NCI-H526 (cell line): ENCODE measurements around the gene LSM14B.

Experiments used
- DNase-seq, 2 experiments: peaks; one replicate each; lab custom pipeline; 2025; lab: John Stamatoyannopoulos, UW

The LSM14B gene

DNA sequence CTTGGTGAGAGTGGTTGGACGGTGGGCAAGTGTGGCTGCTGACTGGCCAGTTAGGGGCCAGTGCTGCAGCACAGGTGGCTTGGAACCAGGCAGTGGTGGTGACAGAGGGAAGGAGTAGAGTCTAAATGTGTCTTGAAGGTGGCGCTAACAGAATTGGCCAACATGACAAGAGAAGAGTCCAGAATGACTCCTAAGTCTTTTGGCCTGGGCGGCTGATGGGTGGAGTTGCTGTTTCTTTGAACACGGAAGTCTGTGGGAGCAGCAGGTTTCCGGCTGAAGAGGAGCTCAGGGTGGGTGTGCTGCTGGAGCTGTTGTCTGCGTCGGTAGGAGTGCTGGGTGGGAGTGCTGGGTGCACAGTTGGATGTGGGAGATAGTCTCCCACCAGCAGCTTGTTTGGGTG, 10.1 kb downstream of the LSM14B start:
- no peak for DNase-seq

DNA sequence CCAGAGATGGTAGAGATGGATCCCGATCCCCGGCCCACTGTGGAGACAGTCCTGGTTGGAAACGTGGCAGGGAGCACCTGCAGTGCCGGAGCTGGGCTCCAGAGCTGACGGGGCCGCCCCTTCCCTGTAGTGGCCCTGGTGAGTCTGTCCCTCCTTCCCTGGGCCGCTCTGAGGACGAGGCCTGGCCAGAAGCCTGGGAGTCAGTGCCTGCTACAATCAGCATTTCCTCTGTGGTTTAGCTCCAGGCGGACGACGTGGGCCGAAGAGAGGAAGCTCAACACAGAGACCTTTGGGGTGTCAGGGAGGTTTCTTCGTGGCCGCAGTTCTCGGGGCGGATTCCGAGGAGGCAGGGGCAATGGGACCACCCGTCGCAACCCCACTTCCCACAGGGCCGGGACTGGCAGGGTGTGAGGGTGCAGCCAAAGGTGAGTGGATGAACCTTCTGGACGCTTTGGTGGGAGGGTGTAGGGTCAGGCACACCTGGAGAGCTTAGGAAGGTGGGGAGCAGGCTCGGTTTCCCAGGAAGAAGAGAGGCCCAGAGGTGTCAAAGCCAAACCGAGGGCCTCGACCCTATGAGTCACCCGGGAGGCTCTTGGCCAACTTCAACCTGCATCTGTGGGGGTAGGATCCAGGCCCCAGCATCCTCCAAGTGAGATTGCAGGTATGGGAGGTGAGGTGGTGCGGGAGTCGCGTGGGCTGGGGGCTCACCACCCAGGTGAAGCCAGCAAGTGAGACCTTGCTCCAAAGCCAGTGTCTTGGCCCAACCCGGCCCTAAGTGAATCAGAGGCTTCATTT, 11.0 kb downstream of the LSM14B start:
- DNase-seq: no peak

DNA sequence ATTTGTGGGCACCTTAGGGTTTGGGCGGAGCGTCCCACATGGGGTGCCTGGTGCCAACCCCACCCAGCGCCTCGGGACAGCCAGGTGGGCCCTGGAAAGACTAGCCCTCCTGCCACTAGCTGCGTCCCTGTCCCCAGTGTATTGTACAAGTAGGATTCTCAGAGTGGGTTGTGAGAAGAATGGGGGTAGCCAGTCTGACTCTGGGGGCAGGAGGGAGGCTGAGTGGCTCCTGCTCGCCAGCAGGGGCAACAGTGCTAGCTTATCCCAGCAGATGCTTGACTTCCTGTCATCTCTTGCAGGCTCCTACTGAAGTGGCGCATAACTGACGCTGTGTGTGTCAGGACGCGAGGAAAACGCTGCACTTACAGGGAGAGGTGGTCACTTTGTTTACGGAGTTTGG, 11.6 kb downstream of the LSM14B start:
- DNase-seq: no peak

DNA sequence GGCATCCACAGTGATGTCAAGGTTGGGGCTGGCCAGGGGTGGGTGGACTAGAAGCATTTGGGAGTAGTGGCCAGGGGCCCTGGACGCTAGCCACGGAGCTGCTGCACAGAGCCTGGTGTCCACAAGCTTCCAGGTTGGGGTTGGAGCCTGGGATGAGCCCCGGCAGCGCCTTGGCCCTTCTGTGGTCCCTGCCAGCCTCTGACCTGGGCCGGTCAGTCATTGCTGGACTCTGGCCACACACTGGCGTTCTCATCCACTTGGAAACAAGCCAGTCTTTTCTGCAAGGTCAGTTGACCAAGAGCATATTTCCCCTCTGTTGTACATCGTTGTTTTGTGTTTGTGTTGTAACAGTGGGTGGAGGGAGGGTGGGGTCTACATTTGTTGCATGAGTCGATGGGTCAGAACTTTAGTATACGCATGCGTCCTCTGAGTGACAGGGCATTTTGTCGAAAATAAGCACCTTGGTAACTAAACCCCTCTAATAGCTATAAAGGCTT, 12.5 kb downstream of the LSM14B start:
- no peak for DNase-seq

DNA sequence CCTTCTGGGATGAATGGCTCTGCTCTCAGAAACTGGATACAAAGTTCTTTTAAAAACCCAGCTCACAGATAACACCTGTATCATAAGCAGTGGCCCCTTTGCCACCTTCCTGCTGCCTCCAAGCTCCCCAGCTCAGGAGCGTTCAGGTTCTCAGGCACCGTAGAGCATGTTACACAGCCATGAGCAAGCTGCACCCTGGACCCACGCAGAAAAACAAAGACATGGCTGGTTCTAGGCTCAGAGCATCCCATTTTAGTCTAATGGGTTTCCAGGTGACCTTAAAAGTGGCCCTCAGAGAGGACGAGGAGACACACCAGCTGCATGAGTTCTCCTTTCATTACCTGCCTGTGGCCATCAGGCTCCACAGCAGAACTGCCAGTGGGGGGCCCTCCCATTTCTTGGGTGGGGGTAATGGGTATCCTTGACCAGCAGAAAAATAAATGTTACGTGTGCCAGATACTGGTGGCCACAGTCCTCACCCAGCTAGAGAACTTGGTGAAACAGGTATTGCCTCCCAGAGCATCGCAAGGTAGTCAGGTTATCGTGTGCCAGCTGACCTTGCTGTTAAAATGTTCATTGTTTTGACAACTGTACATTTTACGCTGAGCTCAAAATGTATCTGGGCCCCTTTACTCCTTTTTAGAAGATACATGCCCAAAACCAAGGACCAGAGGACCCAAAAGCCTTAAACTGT, 13.4 kb downstream of the LSM14B start:
- no peak for DNase-seq

GRCh38 chr20:62136283-62137091, 14.2 kb downstream of the LSM14B start:
- DNase-seq: peak; percentile 17 to 82

DNA sequence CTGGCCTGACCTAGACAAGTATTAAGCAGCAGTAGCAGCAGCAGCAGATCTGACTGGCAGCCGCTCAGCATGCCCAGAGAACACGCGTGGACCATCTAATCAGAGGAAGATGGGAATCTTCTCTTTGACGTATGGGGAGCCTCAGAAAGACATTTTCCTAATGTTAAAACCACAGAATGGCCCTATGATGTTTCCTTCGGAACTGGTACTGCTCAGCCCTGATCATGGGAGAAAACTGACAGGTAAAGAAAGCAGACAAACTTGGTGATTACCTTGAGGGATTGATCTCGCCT, 14.8 kb downstream of the LSM14B start:
- no peak for DNase-seq

- no peak for DNase-seq
These were observed 15.4 kb downstream of the LSM14B start for GRCh38 chr20:62137478-62138203.

GRCh38 chr20:62138204-62138543, 15.9 kb downstream of the LSM14B start:
- no peak for DNase-seq

- DNase-seq: no peak
These were observed 16.6 kb downstream of the LSM14B start for GRCh38 chr20:62138912-62139311.

DNA sequence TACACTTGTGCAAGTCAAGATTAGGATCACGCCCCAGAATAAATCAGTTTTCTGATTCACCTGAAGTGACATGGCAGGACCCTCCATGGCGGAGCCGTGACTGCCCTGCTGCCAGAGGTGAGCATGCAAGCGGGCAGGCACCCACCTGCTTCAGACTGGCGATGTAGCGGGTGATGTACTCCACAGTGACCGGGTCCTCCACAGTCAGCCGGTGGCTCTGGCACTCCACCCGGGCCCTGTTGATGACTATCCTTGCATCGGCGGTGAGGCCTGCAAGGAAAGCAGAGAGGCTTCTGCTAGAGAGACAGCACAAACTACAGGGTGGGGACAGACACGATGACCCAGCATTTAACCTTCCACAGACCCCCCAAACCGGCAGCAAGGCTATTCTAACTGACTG, 17.4 kb downstream of the LSM14B start:
- no peak for DNase-seq

GRCh38 chr20:62141043-62141396, 18.7 kb downstream of the LSM14B start:
- no peak for DNase-seq

GRCh38 chr20:62141397-62142251, 19.3 kb downstream of the LSM14B start:
- peak; percentile 54 to 60 for DNase-seq

DNA sequence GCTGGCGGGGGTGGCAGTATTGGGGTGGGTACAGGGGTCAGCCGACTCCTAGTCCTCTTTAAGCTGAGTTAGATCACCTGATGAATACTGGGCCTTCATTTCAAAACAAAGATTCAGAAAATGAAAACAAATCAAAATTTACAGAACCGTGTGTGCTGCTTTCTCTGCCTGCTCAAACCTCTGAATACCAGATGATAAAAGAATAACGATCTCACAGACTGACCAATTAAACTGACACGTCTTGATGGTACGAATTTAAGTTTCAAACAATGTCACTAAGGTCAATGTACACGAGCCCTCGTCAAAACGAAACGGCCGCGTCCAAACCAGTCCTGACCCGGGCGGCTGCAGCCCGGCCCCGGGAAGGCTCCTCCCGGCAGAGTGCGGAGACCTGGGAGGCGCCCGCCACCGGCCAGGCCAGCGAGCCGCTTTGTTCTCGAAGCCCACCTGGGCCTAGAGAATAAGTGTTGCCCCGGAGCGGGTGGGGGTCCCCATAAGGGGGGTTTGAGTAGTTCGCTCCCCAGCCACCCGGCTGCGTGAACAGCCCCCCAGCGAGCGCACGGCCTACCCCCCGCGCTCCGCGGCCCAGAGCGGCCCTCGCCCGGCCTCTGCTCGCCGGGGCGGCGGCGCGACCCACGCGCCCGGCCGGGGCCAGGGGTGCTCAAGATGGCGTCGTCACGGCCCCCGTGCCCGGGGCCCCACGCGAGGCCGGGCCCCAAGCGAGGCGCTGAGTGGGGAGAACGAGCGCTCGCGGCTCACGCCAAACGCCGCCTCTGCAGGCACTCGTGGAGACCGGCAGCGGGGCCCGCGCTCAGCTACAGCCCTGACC, 20.2 kb downstream of the LSM14B start:
- peak in 1 of 2 experiments; percentile 45 for DNase-seq

GRCh38 chr20:62143081-62143956, 21.0 kb downstream of the LSM14B start, which contains the start of the genes PSMA7 and SS18L1:
PSMA7 (minus strand) TSS chr20:62143394; CDS start chr20:62143303, 91 bp downstream.
SS18L1 (plus strand) TSS chr20:62143769; CDS start chr20:62143821, 52 bp downstream.
- DNase-seq: peak; percentile 51 to 97

DNA sequence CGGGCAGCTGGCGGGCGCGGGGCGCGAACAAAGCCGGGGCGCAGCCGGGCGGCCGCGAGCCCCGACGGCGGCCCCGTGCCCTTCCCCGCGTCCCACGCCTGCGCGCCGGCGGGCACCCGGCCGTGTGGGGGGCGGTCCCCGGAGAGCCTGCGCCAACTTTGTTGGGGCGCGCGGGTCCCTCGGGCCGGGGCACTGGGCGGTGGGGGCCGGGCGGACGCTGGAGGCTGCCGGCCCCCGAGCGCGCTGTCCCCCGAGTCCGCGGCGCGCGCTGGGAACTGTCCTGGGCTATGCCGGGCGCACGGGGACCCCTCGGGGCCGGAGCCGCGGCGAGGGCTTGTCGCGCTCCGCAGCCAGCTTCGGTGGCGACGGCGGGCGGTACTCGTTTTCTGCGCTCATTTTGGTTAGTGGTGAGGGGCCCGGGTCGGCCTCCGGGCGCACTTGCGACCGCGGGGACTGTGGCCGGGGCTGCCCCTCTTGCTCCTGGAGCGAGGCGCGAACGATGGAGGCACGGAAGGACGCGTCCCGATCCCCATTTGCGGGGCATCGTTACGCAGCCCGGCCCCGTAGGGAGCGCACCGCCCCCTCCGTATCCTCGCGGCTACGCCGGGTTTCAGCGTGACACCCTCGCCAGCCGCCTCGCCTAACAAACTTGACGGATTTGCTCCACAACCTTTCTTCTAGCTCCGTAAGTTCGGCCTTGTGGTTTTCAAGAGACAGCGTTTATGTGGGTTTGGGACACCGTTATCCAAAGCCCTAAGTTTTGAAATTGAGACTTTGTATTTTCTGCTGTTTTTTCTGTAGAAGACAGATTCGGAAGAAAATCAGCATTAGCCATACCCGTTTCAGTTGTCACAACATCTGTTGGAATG, 21.9 kb downstream of the LSM14B start:
- DNase-seq: peak in 1 of 2 experiments; percentile 67

- no peak for DNase-seq
These were observed 23.4 kb downstream of the LSM14B start for GRCh38 chr20:62145688-62146018.
